GM18520 (cell line): ENCODE data around the gene RBM10.
A peak's percentile ranks its signal among the peaks of the same experiment; 100 is the strongest.
"Not testable (repeated sequence)": the region's sequence is repeated elsewhere in the genome, so short reads cannot be mapped to it uniquely, and the experiment has no call there.

Source experiments
- ATAC-seq: cut with Tn5 transposase; IDR thresholded peaks from one replicate; pipeline ENCODE4 v1.9.1; 2021; ENCODE audit not compliant: unreplicated experiment

RBM10 gene, protein sequence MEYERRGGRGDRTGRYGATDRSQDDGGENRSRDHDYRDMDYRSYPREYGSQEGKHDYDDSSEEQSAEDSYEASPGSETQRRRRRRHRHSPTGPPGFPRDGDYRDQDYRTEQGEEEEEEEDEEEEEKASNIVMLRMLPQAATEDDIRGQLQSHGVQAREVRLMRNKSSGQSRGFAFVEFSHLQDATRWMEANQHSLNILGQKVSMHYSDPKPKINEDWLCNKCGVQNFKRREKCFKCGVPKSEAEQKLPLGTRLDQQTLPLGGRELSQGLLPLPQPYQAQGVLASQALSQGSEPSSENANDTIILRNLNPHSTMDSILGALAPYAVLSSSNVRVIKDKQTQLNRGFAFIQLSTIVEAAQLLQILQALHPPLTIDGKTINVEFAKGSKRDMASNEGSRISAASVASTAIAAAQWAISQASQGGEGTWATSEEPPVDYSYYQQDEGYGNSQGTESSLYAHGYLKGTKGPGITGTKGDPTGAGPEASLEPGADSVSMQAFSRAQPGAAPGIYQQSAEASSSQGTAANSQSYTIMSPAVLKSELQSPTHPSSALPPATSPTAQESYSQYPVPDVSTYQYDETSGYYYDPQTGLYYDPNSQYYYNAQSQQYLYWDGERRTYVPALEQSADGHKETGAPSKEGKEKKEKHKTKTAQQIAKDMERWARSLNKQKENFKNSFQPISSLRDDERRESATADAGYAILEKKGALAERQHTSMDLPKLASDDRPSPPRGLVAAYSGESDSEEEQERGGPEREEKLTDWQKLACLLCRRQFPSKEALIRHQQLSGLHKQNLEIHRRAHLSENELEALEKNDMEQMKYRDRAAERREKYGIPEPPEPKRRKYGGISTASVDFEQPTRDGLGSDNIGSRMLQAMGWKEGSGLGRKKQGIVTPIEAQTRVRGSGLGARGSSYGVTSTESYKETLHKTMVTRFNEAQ

DNA sequence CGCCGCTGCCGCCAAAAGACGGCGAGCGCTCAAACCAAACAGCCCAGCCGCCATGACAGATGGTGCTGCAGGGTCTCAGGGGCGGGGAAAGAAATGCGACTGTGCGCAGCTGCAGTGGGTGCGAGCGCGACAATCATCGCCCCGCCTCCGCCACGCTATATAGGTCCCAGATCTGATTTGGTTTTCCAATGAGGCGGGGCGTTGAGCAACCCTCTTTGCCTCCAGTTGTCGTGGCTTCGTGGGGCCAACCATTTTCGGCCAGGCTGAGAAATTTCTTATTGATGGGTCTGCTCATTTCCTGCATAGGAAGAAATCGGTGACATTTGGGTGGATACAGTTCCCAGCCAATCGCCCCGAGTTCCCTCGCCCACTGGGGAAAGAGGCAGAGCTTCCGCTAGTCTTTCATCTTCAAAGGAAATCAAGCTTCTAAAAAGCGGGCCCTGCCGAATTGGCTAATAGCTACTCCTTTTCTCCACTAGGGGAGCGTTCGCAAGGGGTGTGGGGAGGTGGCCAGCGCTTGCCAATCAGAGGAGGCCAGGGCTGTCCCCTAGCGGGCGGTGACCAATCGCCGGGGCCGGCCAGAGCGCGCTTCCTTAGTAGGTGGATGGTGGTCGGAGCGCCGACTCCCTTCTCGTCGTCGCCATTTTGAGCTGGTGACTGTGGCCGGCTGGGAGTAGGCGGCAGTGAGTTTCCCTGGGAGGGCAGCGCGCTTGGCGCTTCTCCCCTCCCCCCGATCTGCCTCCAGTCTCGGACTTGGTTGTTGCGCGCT lies at the start of gene RBM10, which contains the start of gene NDUFB11:
Gene RBM10, plus strand, starts transcription at position 596 of the 769 bp plus-strand sequence. CDS start 2,261 bp downstream, outside the sequence.
Gene NDUFB11, minus strand, starts transcription at position 77 of the 769 bp plus-strand sequence. Its CDS starts 23 bp downstream, at position 54.
- ATAC-seq, result peak; percentile 79

DNA sequence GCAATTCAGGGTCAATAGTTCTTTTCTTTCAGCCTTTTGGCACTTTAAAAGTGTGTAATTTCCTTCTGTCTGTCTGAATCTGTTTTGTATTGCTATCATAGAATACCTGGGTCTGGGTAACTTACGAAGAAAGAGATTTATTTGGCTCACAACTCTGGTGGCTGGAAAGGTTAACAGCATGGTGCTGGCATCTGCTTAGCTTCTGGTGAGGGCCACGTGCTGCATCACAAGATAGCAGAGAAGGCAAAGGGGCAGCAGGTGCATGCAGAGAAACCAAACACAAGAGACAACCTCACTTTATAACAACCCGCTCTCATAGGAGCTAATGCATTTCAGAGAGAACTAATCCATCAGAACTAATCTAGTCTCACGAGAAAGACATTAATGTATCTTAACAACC lies 48.0 kb upstream of the RBM10 start:
- no peak for ATAC-seq

DNA sequence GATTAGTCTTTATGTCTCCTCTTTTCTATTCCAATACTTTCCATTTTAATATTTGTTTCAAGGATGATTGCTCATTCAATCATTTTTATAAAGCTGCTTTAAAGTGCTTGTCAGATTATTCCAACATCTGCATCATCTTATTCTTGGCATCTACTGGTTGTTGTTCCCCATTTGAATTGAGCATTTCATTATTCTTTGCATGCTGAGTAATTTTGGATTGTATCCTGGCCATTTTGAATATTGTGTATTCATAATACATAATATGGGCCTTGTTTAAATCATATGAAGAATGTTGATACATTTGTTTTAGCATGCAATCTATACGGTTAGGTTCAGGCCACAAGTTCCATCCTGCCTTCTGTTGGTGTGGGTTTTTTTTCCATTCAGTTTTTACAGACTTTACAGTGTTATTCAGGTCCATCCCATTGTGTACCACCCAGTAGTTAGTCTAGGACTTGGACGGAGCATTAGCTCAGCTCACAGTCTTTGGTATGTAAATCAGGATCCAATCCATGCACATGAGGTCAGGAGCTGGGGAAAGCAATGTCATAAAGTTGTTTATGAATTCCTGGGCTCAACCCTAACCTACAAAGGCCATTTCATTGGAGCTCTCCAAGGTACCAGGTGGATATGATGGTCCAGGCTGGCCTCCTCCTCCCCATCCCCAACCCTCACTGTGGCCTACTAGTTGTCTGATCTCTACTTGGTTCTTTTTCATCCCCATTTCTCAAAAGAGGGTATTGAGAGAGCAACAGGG lies 46.5 kb upstream of the RBM10 start:
- ATAC-seq, result no peak

DNA sequence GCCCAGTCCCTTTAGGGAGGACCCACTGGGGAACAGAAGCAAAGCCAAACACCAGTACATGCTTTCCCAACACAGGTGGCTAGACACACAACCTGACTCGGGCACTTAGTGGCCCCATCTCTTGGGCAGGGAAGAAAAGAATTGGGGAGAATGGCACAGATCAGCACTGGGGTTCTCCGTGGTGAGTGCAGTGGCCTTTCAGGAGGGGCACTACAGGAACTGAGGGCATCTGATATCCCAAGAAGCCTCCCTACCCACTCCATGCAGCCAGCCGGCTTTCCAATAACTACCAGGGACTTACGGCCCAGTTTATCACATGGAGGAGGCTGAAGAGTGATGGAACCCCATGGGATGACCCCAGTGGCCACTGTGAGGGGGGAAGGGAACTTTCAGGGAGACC lies 43.8 kb upstream of the RBM10 start:
- no peak for ATAC-seq

DNA sequence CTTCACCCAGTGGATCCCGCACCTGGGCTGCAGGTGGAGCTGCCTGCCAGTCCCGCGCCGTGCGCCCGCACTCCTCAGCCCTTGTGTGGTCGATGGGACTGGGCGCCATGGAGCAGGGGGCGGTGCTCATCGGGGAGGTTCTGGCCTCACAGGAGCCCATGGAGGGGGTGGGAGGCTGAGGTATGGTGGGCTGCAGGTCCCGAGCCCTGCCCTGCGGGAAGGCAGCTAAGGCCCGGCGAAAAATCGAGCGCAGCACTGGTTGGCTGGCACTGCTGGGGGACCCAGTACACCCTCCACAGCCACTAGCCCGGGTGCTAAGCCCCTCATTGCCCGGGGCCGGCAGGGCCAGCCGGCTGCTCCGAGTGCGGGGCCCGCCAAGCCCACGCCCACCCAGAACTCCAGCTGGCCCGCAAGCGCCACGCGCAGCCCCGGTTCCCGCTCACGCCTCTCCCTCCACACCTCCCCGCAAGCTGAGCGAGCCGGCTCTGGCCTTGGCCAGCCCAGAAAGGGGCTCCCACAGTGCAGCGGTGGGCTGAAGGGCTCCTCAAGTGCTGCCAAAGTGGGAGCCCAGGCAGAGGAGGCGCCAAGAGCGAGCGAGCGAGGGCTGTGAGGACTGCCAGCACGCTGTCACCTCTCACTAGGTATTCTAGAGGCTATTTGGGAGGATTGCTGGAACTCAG lies 33.9 kb upstream of the RBM10 start:
- not testable (repeated sequence) for ATAC-seq

DNA sequence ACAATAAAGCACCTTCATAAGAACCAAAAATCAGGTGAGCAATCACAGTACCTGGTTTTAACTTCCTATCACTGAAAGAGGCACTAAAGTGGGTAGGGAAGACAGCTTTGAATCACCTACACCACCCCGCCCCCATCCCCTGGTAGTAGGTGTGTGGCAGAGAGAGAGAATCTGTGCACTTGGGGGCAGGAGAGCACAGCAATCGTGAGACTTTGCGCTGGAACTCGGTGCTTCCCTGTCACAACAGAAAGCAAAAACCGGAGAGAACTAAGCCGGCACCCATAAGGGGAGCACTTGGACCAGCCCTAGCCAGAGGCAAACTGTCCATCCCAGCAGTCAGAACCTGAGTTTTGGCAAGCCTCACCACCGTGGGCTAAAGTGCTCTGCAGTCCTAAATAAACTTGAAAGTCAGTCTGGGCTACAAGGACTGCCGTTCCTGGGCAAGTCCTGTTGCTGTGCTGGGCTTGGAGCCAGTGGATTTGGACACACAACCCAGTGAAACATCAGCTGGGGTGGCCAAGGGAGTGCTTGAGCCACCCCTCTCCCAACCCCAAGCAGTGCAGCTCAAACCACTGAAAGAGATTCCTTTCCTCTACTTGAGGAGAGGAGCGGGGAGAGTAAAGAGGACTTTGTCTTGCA lies 32.6 kb upstream of the RBM10 start:
- no peak for ATAC-seq

DNA sequence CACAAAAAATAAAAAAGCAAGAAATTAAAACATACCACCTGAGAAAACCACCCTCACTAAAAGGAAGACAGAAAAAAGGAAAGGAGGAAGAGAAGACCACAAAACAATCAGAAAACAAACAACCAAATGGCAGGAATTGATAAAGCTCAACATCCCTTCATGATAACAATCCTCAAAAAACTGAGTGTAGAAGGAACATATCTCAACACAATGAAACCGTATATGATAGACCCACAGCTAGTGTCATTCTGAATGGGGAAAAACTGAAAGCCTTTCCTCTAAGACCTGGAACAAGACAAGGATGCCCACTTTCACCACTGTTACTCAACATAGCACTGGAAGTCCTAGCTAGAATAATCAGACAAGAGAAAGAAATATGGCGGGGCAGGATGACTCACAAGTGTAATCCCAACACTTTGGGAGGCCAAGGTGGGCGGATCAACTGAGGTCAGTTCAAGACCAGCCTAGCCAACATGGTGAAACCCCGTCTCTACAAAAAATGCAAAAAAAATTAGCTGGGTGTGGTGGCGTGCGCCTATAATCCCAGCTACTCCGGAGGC lies 28.4 kb upstream of the RBM10 start:
- ATAC-seq, result not testable (repeated sequence)

DNA sequence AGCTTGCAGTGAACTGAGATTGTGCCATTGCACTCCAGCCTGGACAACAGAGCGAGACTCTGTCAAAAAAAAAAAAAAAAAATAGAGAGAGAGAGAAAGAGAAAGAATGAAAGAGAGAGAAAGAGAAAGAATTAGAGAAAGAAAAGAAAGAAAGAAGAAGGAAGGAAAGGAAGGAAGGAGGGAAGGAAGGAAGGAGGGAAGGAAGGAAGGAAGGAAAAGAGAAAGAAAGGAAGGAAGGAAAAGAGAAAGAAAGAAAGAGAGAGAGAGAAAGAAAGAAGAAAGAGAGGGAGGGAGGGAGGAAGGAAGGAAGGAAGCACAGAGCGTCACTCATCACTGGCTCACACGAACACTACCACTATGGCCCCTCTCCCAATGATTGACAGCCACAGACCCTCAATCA lies 20.6 kb upstream of the RBM10 start:
- ATAC-seq, result not testable (repeated sequence)

DNA sequence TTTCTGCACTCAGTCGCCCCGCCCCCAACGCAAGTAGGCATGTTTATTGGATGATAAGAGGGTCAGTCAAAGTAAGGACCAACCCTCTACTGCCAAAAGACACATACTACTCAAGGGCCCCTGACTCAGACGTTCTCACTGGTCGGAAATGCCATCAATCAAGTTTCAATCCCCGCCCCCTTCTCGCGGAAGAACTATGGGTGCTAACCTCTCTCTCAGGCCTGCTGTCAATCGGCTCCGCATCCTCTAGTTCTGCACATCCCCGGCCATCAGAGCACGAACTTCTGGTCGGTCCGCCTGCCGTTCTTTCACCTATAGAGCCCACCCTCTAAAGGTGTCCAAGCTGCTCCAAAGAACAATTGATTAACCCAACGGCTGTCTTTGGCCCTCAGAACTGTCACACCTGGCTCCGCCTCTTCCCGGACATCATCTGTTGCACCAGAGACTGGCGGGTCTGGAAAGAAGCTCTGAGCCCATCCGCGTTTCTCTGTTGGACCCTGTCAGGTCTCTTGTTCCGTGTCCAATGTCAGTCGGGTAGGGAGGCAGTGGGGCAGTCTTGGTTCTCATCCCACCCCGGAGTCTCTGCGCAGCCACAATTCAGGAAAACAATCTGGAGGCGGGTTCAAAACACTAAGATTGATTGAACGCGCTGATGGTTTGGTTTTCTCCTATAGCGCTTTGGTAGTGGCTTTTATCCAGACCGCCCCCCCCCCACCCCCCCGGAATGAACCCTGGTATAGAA lies 15.7 kb upstream of the RBM10 start:
- ATAC-seq, result peak; percentile 98

DNA sequence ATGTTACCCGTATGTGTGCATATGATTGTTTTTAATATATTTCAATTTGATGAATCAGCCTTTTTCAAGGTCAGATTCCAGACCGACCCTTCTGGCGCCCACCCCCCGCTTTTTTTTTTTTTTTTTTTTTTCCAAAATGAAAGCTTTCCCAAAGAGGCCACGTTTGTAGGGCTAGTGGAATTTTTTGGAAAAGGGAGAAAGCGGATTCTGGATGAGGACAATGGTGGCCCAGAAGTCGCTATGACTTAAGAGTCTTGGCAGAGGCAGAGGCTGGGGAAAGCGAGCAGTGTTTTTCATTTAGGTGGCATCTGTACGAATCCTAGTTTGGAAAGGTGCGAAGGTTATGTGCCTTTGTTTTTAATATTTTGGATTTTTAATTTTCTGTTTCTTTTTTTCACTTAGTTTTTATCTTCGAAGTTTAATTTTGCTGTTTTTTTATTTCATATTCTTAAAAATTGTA lies 15.1 kb upstream of the RBM10 start:
- no peak for ATAC-seq

DNA sequence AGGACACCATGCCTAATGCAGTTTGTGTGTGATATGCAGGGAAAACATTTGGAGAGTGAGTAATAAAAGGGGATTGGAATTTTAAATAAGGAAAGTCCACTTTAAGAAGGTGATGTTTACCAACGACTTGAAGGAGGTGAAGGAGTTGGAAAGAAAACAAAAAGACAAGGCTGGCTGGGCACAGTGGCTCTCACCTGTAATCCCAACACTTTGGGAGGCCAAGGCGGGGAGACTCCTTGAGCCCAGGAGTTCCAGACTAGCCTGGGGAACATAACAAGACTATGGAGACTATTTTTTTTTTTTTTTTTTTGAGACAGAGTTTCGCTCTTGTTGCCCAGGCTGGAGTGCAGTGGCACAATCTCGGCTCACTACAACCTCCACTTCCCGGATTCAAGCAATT lies 11.5 kb upstream of the RBM10 start:
- ATAC-seq, result no peak

DNA sequence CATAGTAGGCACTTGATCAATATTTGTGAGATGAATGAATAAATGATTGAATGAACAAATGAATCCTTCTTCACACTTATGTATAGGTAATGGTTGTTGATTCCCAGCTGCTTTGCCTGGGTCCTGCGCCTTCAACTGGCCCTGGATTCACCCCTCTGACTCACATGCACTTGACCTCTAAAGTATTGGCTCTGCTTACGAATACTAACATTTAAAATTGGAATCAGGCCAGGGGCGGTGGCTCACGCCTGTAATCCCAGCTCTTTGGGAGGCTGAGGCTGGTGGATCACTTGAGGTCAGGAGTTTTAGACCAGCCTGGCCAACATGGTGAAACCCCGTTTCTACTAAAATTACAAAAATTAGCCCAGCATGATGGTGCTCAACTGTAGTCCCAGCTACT lies 9.4 kb upstream of the RBM10 start:
- ATAC-seq, result not testable (repeated sequence)

DNA sequence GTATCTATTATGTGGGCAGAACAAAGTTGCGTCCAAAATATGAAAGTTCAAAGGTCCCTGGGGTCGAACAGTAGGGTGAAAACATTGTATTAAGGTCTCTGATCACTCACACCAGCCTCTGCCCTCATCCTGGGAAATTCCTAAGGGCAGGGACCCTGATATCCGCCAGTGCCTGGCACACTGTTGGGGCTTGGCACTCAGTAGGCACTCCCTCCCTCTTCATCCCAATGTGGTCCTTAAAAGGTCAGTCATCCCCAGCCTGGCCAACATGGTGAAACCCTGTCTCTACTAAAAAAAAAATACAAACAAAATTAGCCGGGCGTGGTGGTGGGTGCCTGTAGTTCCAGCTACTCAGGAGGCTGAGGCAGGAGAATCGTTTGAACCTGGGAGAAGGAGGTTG lies 6.8 kb upstream of the RBM10 start:
- no peak for ATAC-seq

DNA sequence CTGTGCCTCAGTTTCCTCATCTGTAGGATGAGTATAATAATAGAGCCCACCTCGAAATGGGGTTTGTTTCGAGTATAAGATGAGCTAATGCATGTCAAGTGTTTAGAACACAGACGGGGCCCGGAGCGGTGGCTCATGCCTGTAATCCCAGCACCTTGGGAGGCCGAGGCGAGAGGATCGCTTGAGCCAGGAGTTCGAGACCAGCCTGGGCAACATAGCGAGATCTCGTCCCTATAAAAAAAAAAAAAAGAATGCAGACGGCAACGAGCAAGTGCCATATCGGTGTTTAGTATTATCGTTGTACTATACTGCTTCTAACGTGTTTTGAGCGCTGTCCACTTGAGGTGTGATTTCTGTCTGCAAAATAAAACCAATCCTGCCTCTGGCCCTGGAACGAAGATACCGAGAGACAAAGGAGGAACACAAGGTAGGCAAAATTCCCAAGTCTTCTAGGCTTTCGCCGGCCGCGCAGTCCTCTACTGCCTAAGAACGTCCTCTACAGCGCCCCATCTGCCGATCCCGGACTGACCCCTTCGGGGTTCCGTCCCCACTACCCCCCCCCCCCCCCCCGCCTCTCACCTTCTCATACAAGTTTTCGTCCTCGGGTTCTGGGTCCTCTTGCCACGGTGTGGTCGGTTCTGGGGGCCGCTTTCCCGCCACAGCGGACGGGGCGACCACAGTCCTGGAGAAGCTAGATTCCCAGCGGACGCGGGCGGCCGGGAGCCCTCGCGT lies 961 bp upstream of the RBM10 start:
- no peak for ATAC-seq

DNA sequence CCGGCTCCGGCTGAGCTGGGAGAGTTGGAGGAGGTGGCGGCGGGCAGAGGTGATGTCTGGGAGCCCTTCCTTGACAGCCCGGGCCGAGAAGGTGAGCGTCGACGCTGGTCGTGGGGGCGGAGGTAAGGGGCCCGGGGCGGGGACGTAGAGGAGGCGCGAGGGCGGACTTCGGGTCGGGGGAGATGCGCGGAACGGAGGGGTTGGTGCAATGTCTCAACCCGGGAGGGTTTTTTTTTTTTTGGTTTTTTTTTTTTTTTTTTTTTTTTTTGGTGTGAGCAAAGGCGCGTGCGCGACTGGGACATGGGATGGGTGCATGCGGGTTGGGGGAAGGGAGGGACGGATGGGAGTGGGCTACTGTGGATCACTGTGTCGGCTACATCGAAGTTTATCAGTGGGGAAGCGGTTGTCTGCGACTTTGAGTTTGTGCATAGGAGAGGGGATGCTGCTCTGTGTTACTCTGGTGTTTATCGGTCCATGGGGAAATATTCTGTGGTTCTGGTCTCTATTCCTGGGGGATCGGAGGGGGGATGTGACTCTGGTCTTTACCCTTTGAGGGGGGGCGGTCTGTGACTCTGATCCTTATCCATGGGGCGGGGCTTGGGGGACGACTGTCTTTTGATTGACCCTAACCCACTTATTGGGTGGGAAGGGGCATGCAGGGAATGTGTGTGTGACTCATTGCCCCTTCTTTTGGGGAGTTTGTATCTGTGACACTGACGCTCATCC lies 537 bp downstream of the RBM10 start:
- ATAC-seq, result no peak

DNA sequence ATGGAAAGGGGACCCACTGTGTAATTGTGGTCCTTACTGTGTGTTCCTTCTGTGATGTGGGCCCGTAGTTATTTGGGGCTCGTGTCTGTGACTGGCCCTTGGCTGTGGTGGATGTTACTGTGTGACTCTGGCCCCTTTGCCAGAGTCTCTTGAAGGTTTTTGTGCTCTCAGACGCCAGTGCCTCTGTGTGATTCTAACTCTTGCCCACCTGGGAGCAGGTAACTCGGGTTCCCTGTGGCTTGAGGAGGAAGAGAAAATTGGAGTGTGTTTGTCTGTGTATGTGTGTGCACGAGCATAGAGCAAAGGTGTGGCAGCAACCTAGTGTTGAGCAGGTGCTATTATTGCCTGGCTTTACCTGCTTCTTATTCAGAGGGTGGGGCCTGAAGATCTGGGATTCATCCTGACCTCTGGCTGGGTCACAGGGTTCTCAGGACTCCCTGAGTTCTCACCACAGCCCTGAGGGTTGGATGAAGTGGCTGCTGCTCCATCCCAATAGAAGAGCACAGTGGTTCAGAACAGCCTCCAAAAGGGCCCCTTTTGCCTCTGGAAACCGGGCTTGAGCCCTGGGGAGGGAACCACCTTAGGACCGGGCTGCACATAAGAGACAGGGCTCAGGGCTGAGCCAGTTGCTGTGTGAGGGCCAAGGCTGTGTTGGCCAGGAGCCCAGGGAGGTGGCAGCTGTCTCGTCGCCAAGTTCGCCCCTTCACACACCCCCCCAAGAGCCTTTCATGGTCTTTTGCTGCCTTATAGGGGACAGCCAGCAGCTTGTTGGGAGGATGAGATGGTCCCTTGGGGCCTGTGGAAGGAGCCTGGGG lies 1.3 kb downstream of the RBM10 start:
- no peak for ATAC-seq
